Neural cell (in vitro differentiated cells): ENCODE measurements around the gene INVS. TPM values are rescaled to one million over a fixed set of nuclear protein-coding genes. Genes with fewer than 3 reads are reported as not detected.
"Not testable (repeated sequence)": the region's sequence is repeated elsewhere in the genome, so short reads cannot be mapped to it uniquely, and the experiment has no call there.

Experiments used
- H2AFZ ChIP-seq: fragments of 200-600, 300-800 bp; sonication (generic), shearing (Covaris generic); 2 replicates; pipeline ENCODE4 v1.6.0; 2014; ENCODE audit warnings: low read depth, mild to moderate bottlenecking, antibody characterized with exemption, low read length, moderate library complexity
- H3F3A ChIP-seq: fragments of 200-600 bp; shearing (Covaris generic); 2 replicates; pipeline ENCODE4 v1.6.1; 2016; ENCODE audit warnings: mild to moderate bottlenecking, moderate library complexity, mixed read lengths, antibody characterized with exemption, low read length; ENCODE audit not compliant: insufficient read depth, poor library complexity, severe bottlenecking
- H3K27ac ChIP-seq: fragments of 200-600, 300-800 bp; sonication (generic), shearing (Covaris generic); 2 replicates; pipeline ENCODE4 v1.5.1; 2014; ENCODE audit warnings: mild to moderate bottlenecking, low read length, moderate library complexity
- H3K27me3 ChIP-seq: fragments of 300-800, 200-600 bp; sonication (generic), shearing (Covaris generic); 2 replicates; pipeline ENCODE4 v1.6.0; 2014; ENCODE audit warnings: mild to moderate bottlenecking, low read depth, low read length, moderate library complexity; ENCODE audit not compliant: insufficient read depth
- H3K36me3 ChIP-seq: fragments of 300-800, 200-600 bp; sonication (generic), shearing (Covaris generic); 2 replicates; pipeline ENCODE4 v1.5.1; 2014; ENCODE audit warnings: mild to moderate bottlenecking, antibody characterized with exemption, low read length, moderate library complexity; ENCODE audit not compliant: insufficient read depth
- H3K4me2 ChIP-seq: fragments of 300-800, 200-600 bp; sonication (generic), shearing (Covaris generic); 2 replicates; pipeline ENCODE4 v1.6.0; 2014; ENCODE audit warnings: mild to moderate bottlenecking, low read length
- H3K4me3 ChIP-seq: fragments of 300-800, 200-600 bp; sonication (generic), shearing (Covaris generic); 2 replicates; pipeline ENCODE4 v1.5.1; 2014; ENCODE audit warnings: mild to moderate bottlenecking, low read length, moderate library complexity
- H3K79me2 ChIP-seq: fragments of 200-600 bp; shearing (Covaris generic); replicated peaks from 2 replicates; pipeline ENCODE4 v1.6.0; 2014; ENCODE audit warnings: mild to moderate bottlenecking, low read length, moderate library complexity; ENCODE audit not compliant: insufficient read depth
- H3K9ac ChIP-seq: fragments of 300-800, 200-600 bp; sonication (generic), shearing (Covaris generic); 2 replicates; pipeline ENCODE4 v1.6.1; 2016; ENCODE audit warnings: mild to moderate bottlenecking, low read length, mixed read lengths
- H3K9me2 ChIP-seq: fragments of 200-600 bp; shearing (Covaris generic); 2 replicates; pipeline ENCODE4 v1.6.1; 2016; ENCODE audit warnings: mild to moderate bottlenecking, low read length, mixed read lengths; ENCODE audit not compliant: insufficient read depth
- H3K9me3 ChIP-seq: fragments of 200-600, 300-800 bp; sonication (generic), shearing (Covaris generic); 2 replicates; pipeline ENCODE4 v1.6.1; 2016; ENCODE audit warnings: mild to moderate bottlenecking, mixed run types, low read length, moderate library complexity, mixed read lengths
- H4K20me1 ChIP-seq: fragments of 200-600 bp; shearing (Covaris generic); 2 replicates; pipeline ENCODE4 v1.6.1; 2016; ENCODE audit warnings: mild to moderate bottlenecking, mixed run types; ENCODE audit not compliant: insufficient read depth
- CTCF ChIP-seq: fragments of 450-650 bp; IDR thresholded peaks from 2 replicates; pipeline ENCODE4 v1.5.1; 2014; ENCODE audit warnings: antibody characterized with exemption, mild to moderate bottlenecking, moderate library complexity; ENCODE audit not compliant: poor library complexity, severe bottlenecking
- EP300 ChIP-seq: fragments of 450-650 bp; conservative IDR thresholded peaks from 2 replicates; pipeline ENCODE4 v1.6.1; 2014; ENCODE audit warnings: antibody characterized with exemption, mild to moderate bottlenecking, moderate library complexity; ENCODE audit not compliant: poor library complexity, severe bottlenecking
- EZH2 ChIP-seq: fragments of 200-600, 300-800 bp; shearing (Covaris generic), sonication (generic); IDR thresholded peaks from 2 replicates; pipeline ENCODE4 v1.6.1; 2014; ENCODE audit warnings: antibody characterized with exemption, low read length, borderline replicate concordance, mild to moderate bottlenecking; ENCODE audit not compliant: insufficient read depth, poor library complexity, severe bottlenecking
- MXI1 ChIP-seq: fragments of 450-650 bp; conservative IDR thresholded peaks from 2 replicates; pipeline ENCODE4 v1.6.1; 2014; ENCODE audit warnings: antibody characterized with exemption, mild to moderate bottlenecking; ENCODE audit not compliant: poor library complexity, severe bottlenecking
- POLR2AphosphoS5 ChIP-seq: IDR thresholded peaks from 2 replicates; pipeline ENCODE4 v1.6.1; 2012
- RAD21 ChIP-seq: fragments of 450-650 bp; conservative IDR thresholded peaks from 2 replicates; pipeline ENCODE4 v1.6.1; 2014; ENCODE audit warnings: antibody characterized with exemption, mild to moderate bottlenecking, moderate library complexity
- SMC3 ChIP-seq: fragments of 450-650 bp; conservative IDR thresholded peaks from 2 replicates; pipeline ENCODE4 v1.6.1; 2014; ENCODE audit warnings: antibody characterized with exemption, mild to moderate bottlenecking, moderate library complexity; ENCODE audit not compliant: poor library complexity
- TAF1 ChIP-seq: IDR thresholded peaks from 2 replicates; pipeline ENCODE4 v1.6.1; 2012; ENCODE audit warnings: low read depth
- polyA plus RNA-seq: library from polyadenylated mRNA; depleted of rRNA; stranded (reverse); fragments of >200 nt; gene quantifications from 2 replicates; pipeline ENCODE4 v1.2.3, GENCODE V29; 2014
- TF ChIP-seq, protein P1 (sequence below): IDR thresholded peaks from 2 replicates; pipeline ENCODE4 v1.6.1; 2012; ENCODE audit warnings: borderline replicate concordance

INVS gene
- polyA plus RNA-seq, 1 donor from 2014 or later, result 11.3 TPM

GRCh38 chr9:100057624-100058023 lies 41.4 kb upstream of the INVS start:
- H3K36me3 ChIP-seq, result no peaks in the 10 kb centered on the region
- H4K20me1 ChIP-seq, result no peaks in the 10 kb centered on the region
- H3K4me3 ChIP-seq, result no peak overlapping the region
- no peaks in the 10 kb centered on the region for H3K27me3 ChIP-seq
- H3K9me2 ChIP-seq, result no peaks in the 10 kb centered on the region
- H3F3A ChIP-seq, result no peaks in the 10 kb centered on the region
- no peaks in the 10 kb centered on the region for H3K9me3 ChIP-seq
- no peak for TF ChIP-seq MXI1
- TF ChIP-seq, protein P1, sequence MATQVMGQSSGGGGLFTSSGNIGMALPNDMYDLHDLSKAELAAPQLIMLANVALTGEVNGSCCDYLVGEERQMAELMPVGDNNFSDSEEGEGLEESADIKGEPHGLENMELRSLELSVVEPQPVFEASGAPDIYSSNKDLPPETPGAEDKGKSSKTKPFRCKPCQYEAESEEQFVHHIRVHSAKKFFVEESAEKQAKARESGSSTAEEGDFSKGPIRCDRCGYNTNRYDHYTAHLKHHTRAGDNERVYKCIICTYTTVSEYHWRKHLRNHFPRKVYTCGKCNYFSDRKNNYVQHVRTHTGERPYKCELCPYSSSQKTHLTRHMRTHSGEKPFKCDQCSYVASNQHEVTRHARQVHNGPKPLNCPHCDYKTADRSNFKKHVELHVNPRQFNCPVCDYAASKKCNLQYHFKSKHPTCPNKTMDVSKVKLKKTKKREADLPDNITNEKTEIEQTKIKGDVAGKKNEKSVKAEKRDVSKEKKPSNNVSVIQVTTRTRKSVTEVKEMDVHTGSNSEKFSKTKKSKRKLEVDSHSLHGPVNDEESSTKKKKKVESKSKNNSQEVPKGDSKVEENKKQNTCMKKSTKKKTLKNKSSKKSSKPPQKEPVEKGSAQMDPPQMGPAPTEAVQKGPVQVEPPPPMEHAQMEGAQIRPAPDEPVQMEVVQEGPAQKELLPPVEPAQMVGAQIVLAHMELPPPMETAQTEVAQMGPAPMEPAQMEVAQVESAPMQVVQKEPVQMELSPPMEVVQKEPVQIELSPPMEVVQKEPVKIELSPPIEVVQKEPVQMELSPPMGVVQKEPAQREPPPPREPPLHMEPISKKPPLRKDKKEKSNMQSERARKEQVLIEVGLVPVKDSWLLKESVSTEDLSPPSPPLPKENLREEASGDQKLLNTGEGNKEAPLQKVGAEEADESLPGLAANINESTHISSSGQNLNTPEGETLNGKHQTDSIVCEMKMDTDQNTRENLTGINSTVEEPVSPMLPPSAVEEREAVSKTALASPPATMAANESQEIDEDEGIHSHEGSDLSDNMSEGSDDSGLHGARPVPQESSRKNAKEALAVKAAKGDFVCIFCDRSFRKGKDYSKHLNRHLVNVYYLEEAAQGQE, result no peak
- no peak for TF ChIP-seq CTCF
- TF ChIP-seq POLR2AphosphoS5, result no peak
- TF ChIP-seq TAF1, result no peak
- TF ChIP-seq EP300, result no peak
- no peak for TF ChIP-seq RAD21
- TF ChIP-seq SMC3, result no peak
- no peak for TF ChIP-seq EZH2
- H3K9ac ChIP-seq, result no peak overlapping the region
- H3K27ac ChIP-seq, result no peak overlapping the region
- H2AFZ ChIP-seq, result no peak overlapping the region
- H3K79me2 ChIP-seq, result no peaks in the 10 kb centered on the region
- no peak overlapping the region for H3K4me2 ChIP-seq

DNA sequence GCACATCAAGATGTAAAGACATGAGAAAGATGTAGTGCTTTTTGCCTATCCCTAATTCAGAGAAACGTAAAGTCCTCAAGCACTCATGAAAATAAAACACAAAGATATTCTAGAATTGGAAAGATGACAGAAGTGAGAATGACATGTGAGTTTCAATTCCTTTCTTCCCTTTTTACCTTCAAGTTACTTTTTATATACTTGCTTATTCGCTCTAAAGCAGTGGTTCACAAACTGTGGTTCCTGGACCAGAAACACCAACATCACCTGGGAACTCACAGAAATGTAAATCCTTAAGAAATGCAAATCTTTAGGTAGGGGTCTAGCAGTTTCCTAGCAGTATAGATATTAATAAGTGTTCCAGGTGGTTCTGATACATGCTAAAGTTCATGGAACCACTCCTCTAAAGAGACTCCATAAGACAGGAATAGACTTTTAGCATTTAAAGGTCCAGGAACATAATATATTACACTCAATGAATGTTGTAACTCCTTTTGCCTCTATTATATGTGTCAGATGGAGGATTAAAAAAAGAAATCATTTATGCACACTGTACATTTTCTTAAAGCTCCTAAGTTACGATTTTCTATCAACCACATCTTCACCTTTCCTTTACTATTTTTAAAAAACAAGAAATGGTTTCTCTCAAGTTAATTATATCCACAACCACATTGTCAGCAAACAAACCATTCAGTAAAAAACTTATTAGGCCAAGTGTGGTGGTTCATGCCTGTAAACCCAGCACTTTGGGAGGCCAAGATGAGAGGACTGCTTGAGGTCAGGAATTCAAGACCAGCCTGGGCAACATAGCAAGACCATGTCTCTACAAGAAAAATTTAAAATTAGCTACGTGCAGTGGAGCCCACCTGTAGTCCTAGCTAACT lies 40.1 kb upstream of the INVS start:
- no peaks in the 10 kb centered on the region for H4K20me1 ChIP-seq
- no peaks in the 10 kb centered on the region for H3K9me3 ChIP-seq
- H3K9ac ChIP-seq, result no peak overlapping the region
- no peak overlapping the region for H2AFZ ChIP-seq
- no peaks in the 10 kb centered on the region for H3K36me3 ChIP-seq
- TF ChIP-seq EP300, result no peak
- TF ChIP-seq, protein P1, result no peak
- TF ChIP-seq SMC3, result no peak
- TF ChIP-seq EZH2, result no peak
- no peak for TF ChIP-seq CTCF
- TF ChIP-seq RAD21, result no peak
- no peak for TF ChIP-seq POLR2AphosphoS5
- no peak for TF ChIP-seq TAF1
- no peak for TF ChIP-seq MXI1
- no peaks in the 10 kb centered on the region for H3K9me2 ChIP-seq
- no peak overlapping the region for H3K27ac ChIP-seq
- no peak overlapping the region for H3K4me3 ChIP-seq
- no peaks in the 10 kb centered on the region for H3K79me2 ChIP-seq
- H3F3A ChIP-seq, result no peaks in the 10 kb centered on the region
- H3K27me3 ChIP-seq, result no peaks in the 10 kb centered on the region
- no peak overlapping the region for H3K4me2 ChIP-seq

DNA sequence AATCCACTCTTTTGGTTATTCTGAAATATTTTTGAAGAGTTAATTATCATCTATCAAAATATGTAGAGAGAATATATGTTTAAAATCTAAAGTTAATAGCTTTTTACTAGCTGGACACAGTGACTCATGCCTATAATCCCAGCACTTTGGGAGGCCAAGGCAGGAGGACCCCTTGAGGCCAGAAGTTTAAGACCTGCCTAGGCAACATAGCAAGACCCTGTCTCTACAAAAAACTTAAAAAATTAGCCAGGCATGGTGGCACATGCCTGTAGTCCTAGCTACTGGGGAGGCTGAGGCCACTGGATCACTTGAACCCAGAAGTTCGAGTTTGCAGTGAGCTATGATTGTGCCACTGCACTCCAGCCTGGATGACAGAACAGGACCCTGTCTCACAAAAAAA lies 36.4 kb upstream of the INVS start:
- H3K9me2 ChIP-seq, H3K9ac ChIP-seq, H3K27ac ChIP-seq, H3K4me2 ChIP-seq, H3K27me3 ChIP-seq, H3F3A ChIP-seq, H3K9me3 ChIP-seq, H3K36me3 ChIP-seq, H2AFZ ChIP-seq, H3K79me2 ChIP-seq, H3K4me3 ChIP-seq, H4K20me1 ChIP-seq: not testable (repeated sequence)
